K562 (cell line): ENCODE results near the gene MIEN1. TPM values are rescaled to one million over a fixed set of nuclear protein-coding genes. Genes with fewer than 3 reads are reported as not detected.

Source experiments
- ATAC-seq: fragments of 200-7000 bp; cut with Tn5 transposase; 3 replicates; pipeline ENCODE4 v1.9.1; 2020; ENCODE audit warnings: moderate library complexity
- BruUV-seq: library from RNA; stranded (reverse); fragments of 400-500 nt; replicated peaks from 2 replicates; lab custom pipeline; 2021; lab: Mats Ljungman, UMichigan
- CTCF ChIA-PET: fragments of 300-600 bp; formaldehyde crosslinking; extraction: SDS; loops from one replicate; lab custom pipeline; 2021; ENCODE audit warnings: low intra/inter-chr PET ratio; lab: Yijun Ruan, JAX
- POLR2A ChIA-PET: fragments of 300-600, 350-650 bp; sonication (Branson Sonifier 250); formaldehyde crosslinking; extraction: SDS; loops from one replicate; lab custom pipeline; 2021; ENCODE audit warnings: antibody characterized with exemption, inconsistent platforms; lab: Yijun Ruan, JAX
- DNase-seq, 4 experiments: peaks; one replicate each; pipeline versions ENCODE4 v3.0.0 to v3.0.0-alpha.2; 2011 to 2018; ENCODE audit warnings: low spot score in 3 of 4, mixed read lengths in 3 of 4; ENCODE audit errors: extremely low read depth in 1 of 4
- FAIRE-seq: peaks from 2 replicates; lab custom pipeline; 2011; peaks lifted over from hg19 to GRCh38; lab: Jason Lieb, UNC
- H2AFZ ChIP-seq: 2 replicates; pipeline ENCODE4 v1.6.0; 2011; ENCODE audit warnings: low read depth, low read length, control low read depth, inconsistent platforms
- H3K27ac ChIP-seq: fragments of 200-600 bp; 3 replicates; pipeline ENCODE4 v1.8.0; 2011; ENCODE audit warnings: low read depth, mild to moderate bottlenecking, control low read depth, inconsistent platforms, low read length, moderate library complexity, mixed read lengths; ENCODE audit errors: extremely low read depth
- H3K27me3 ChIP-seq, 2 experiments: fragments of 300-600 bp in 1 of 2; 2 replicates in 1 of 2; 3 replicates in 1 of 2; pipeline versions ENCODE4 v1.6.0 to v1.8.0; 2011; ENCODE audit warnings: inconsistent platforms in 2 of 2, low read length in 2 of 2, mild to moderate bottlenecking in 1 of 2, mixed read lengths in 1 of 2, moderate library complexity in 1 of 2; ENCODE audit not compliant: control insufficient read depth in 2 of 2, insufficient read depth in 2 of 2
- H3K36me3 ChIP-seq: fragments of 300-600 bp; 3 replicates; pipeline ENCODE4 v1.8.0; 2011; ENCODE audit warnings: mild to moderate bottlenecking, low read length, inconsistent platforms; ENCODE audit not compliant: control insufficient read depth, insufficient read depth
- H3K4me1 ChIP-seq, 2 experiments: fragments of 200-600 bp in 1 of 2; replicated peaks in 1 of 2; 2 replicates in 1 of 2; 3 replicates in 1 of 2; pipeline versions ENCODE4 v1.5.1 to v1.8.0; 2011; ENCODE audit warnings: inconsistent platforms in 2 of 2, low read length in 2 of 2, mild to moderate bottlenecking in 1 of 2, mixed read lengths in 1 of 2, moderate library complexity in 1 of 2; ENCODE audit not compliant: control insufficient read depth in 2 of 2, insufficient read depth in 2 of 2
- H3K4me2 ChIP-seq: 2 replicates; pipeline ENCODE4 v1.6.1; 2011; ENCODE audit warnings: low read length, control low read depth, inconsistent platforms, mixed read lengths; ENCODE audit not compliant: insufficient read depth
- H3K4me3 ChIP-seq: fragments of 200-600 bp; sonication (generic), shearing (Covaris generic); 2 replicates; pipeline ENCODE4 v1.5.1; 2016; ENCODE audit warnings: control low read depth, inconsistent platforms
- H3K79me2 ChIP-seq: fragments of 200-600 bp; 3 replicates; pipeline ENCODE4 v1.8.0; 2011; ENCODE audit warnings: low read length, inconsistent platforms; ENCODE audit not compliant: control insufficient read depth, insufficient read depth
- H3K9ac ChIP-seq, 2 experiments: 2 replicates each; pipeline versions ENCODE4 v1.6.0 to v1.6.1; 2011; ENCODE audit warnings: low read depth in 2 of 2, low read length in 2 of 2, control low read depth in 1 of 2, inconsistent platforms in 1 of 2, mild to moderate bottlenecking in 1 of 2, mixed read lengths in 1 of 2; ENCODE audit not compliant: insufficient read depth in 1 of 2
- H3K9me1 ChIP-seq: one replicate; pipeline ENCODE4 v1.6.0; 2011; ENCODE audit warnings: inconsistent platforms, mild to moderate bottlenecking, low read length, moderate library complexity; ENCODE audit not compliant: control insufficient read depth, insufficient read depth
- H3K9me3 ChIP-seq: replicated peaks from 2 replicates; pipeline ENCODE4 v1.5.1; 2011; ENCODE audit warnings: low read depth, low read length, inconsistent platforms; ENCODE audit not compliant: control insufficient read depth, insufficient read depth
- H4K20me1 ChIP-seq: replicated peaks from 2 replicates; pipeline ENCODE4 v1.6.1; 2011; ENCODE audit warnings: low read length, inconsistent platforms, mixed read lengths; ENCODE audit not compliant: control insufficient read depth, insufficient read depth
- BCOR ChIP-seq: fragments of 450-650 bp; IDR thresholded peaks from 2 replicates; pipeline ENCODE4 v1.6.1; 2016
- FIP1L1 ChIP-seq: fragments of 200-400 bp; formaldehyde crosslinking; IDR thresholded peaks from 2 replicates; pipeline ENCODE4 v1.6.1; 2018; ENCODE audit warnings: mild to moderate bottlenecking, low read depth, low read length; ENCODE audit not compliant: poor library complexity, severe bottlenecking
- POLR3G ChIP-seq: IDR thresholded peaks from 2 replicates; pipeline ENCODE4 v1.6.1; 2011; ENCODE audit not compliant: insufficient read length, insufficient replicate concordance; ENCODE audit errors: extremely low read depth
- TAF7 ChIP-seq: fragments of 450-650 bp; IDR thresholded peaks from 2 replicates; pipeline ENCODE4 v1.6.1; 2016; ENCODE audit warnings: missing genetic modification characterization, missing compliant biosample characterization
- ZBTB17 ChIP-seq: fragments of 450-650 bp; formaldehyde crosslinking; IDR thresholded peaks from 2 replicates; pipeline ENCODE4 v1.4.0; 2020; ENCODE audit warnings: mild to moderate bottlenecking
- WGBS: fragments of 100-300 bp; shearing (Covaris generic); methylation state at CpG from one replicate; pipeline ENCODE4 v1.1.6; 2016; ENCODE audit warnings: low coverage, mixed read lengths; ENCODE audit not compliant: insufficient coverage; ENCODE audit errors: missing lambda C conversion rate; 5-methylcytosine and 5-hydroxymethylcytosine counted together
- in situ Hi-C: fragments of 300-500 bp; cut with MboI; formaldehyde crosslinking; loops from 4 replicates; pipeline ENCODE4 v1.15.0; 2018; ENCODE audit warnings: inconsistent platforms, mixed read lengths
- intact Hi-C: fragments of 100-400 bp; cut with micrococcal nuclease; formaldehyde crosslinking; loops from 2 replicates; pipeline ENCODE4 v1.14.2; 2022
- polyA plus RNA-seq, 8 experiments: library from polyadenylated mRNA; depleted of rRNA in 4 of 8; stranded (reverse) in 5 of 8; unstranded in 3 of 8; fragments of >200 nt; fragmentation: Nextera tagmentation in 2 of 8; fragmentation: Illumina TruSeq in 1 of 8; extraction: Ambion mirVana in 2 of 8; extraction: Trizol in 1 of 8; gene quantifications; 2 replicates each; pipeline versions ENCODE4 v1.2.1 to v1.2.3, GENCODE V29; 2011 to 2014; ENCODE audit warnings: inconsistent platforms in 1 of 8, missing spikeins in 1 of 8
- total RNA-seq, 7 experiments: library from RNA; depleted of rRNA in 6 of 7; stranded (reverse); fragments of >200 nt in 6 of 7; fragmentation: Illumina TruSeq in 2 of 7; extraction: Trizol in 2 of 7; gene quantifications; 2 replicates each; pipeline versions ENCODE4 v1.2.1 to v1.2.3, GENCODE V29; 2011 to 2021; ENCODE audit warnings: low replicate concordance in 1 of 7
- TF ChIP-seq, protein P1 (sequence below): fragments of 450-650 bp; IDR thresholded peaks from 2 replicates; pipeline ENCODE4 v1.6.1; 2016; ENCODE audit warnings: antibody characterized with exemption
- TF ChIP-seq, protein P2 (sequence below): sonication (generic); formaldehyde crosslinking; IDR thresholded peaks from 2 replicates; pipeline ENCODE4 v1.8.0; 2022; ENCODE audit warnings: mild to moderate bottlenecking, missing genetic modification reagents, borderline replicate concordance

Gene MIEN1
- total and polyA plus RNA-seq, 9 of the 15 experiments (the other 6 are each of a cell fraction or from before 2014, with no cell fraction given): 61.3 to 142 (median 78.9) TPM

DNA sequence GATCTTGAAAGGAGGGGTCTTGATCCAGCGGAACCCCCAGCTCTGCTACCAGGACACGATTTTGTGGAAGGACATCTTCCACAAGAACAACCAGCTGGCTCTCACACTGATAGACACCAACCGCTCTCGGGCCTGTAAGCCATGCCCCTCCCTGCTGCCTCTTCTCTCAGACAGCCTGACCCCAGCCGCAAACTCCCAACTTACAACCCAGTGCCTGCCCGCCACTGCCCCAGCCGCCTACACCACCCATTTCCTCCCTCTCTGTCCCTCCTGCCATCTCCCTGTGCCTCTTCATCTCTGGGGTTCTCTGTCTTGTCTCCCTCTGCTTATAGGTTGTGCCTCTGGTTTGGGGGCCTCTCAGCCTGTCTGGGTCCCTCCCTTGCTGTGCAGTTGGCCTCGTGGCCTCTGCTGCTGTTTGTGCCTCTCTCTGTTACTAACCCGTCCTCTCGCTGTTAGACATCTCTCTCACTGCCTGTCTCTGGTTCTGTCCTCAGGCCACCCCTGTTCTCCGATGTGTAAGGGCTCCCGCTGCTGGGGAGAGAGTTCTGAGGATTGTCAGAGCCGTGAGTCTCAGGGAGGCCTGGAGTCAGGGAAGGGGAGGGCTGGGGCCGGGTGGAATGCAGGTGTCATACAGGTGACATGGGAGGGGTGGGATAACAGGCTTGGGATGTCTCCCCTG lies 20.9 kb downstream of the MIEN1 start:
- 38% methylated on average over 14 of the region's 14 CpGs for WGBS
- Histone ChIP-seq H2AFZ (no peak overlapping the region), H4K20me1 (no peaks in the 10 kb centered on the region; the same call in 1 of the 2 replicates), H3K9me1 (no peaks in the 10 kb centered on the region), H3K79me2 (no peaks in the 10 kb centered on the region), H3K4me1 (peaks cover 0 to 25% of the 10 kb centered on the region in 2 experiments; a peak in 3 of 5 replicates), H3K9ac (peak overlapping the region in 1 of 2 experiments; percentile 59; a peak in 1 of 4 replicates), H3K4me3 (no peak overlapping the region), H3K36me3 (no peaks in the 10 kb centered on the region), H3K4me2 (no peak overlapping the region), H3K27me3 (0 out of 5 replicates have a peak, but pooled peaks cover 0 to 5% of the 10 kb centered on the region in 2 experiments), H3K27ac (no peak overlapping the region), H3K9me3 (no peaks in the 10 kb centered on the region)
- BruUV-seq: no TSS peak
- DNase-seq (no peak), FAIRE-seq (no peak), ATAC-seq (peak; percentile 31; the same call in 2 of the 3 replicates)
- POLR2A ChIA-PET: interaction anchor here (0.7 to 1.6 kb wide), 5 partner anchors 14 to 77 kb away, joined by 3 to 6 read pairs (median 3); partner anchors contain the start of gene PGAP3
- intact Hi-C loops (no loop called here), in situ Hi-C loops (no loop called here)
- TF ChIP-seq, protein P1, sequence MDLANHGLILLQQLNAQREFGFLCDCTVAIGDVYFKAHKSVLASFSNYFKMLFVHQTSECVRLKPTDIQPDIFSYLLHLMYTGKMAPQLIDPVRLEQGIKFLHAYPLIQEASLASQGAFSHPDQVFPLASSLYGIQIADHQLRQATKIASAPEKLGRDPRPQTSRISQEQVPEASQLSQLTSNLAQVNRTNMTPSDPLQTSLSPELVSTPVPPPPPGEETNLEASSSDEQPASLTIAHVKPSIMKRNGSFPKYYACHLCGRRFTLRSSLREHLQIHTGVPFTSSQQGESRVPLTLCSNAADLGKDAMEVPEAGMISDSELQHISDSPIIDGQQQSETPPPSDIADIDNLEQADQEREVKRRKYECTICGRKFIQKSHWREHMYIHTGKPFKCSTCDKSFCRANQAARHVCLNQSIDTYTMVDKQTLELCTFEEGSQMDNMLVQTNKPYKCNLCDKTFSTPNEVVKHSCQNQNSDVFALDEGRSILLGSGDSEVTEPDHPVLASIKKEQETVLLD: no peak
- TF ChIP-seq ZBTB17 (CRISPR knock-in tag) (no peak), POLR3G (no peak), BCOR (no peak), FIP1L1 (no peak), TAF7 (tag) (no peak)
- TF ChIP-seq, protein P2, sequence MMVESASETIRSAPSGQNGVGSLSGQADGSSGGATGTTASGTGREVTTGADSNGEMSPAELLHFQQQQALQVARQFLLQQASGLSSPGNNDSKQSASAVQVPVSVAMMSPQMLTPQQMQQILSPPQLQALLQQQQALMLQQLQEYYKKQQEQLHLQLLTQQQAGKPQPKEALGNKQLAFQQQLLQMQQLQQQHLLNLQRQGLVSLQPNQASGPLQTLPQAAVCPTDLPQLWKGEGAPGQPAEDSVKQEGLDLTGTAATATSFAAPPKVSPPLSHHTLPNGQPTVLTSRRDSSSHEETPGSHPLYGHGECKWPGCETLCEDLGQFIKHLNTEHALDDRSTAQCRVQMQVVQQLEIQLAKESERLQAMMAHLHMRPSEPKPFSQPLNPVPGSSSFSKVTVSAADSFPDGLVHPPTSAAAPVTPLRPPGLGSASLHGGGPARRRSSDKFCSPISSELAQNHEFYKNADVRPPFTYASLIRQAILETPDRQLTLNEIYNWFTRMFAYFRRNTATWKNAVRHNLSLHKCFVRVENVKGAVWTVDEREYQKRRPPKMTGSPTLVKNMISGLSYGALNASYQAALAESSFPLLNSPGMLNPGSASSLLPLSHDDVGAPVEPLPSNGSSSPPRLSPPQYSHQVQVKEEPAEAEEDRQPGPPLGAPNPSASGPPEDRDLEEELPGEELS (CRISPR knock-in tag): no peak
- CTCF ChIA-PET: no interaction called here
